Measurements from ENCODE around the gene RPL18. TPM values are rescaled to one million over a fixed set of nuclear protein-coding genes. Genes with fewer than 3 reads are reported as not detected.

Gene RPL18
- total and polyA plus RNA-seq, 2 experiments from 2014 or later = 1,898 to 2,011 TPM

- H3F3A ChIP-seq (replicated peaks; ENCODE audit: low read depth) = no peaks in the 10 kb centered on the region
- H3K36me3 ChIP-seq (ENCODE audit: insufficient read depth) = no peaks in the 10 kb centered on the region
- H3K4me2 ChIP-seq = no peak overlapping the region
- no peak for TF ChIP-seq POLR2AphosphoS5 (IDR thresholded peaks at IDR 0.05; ENCODE audit: low read depth)
- TF ChIP-seq ZNF114 (CRISPR knock-in tag; IDR thresholded peaks at IDR 0.05) = no peak
- TF ChIP-seq ETS1 (IDR thresholded peaks at IDR 0.05) = no peak
- TF ChIP-seq ZNF462 (CRISPR knock-in tag; IDR thresholded peaks at IDR 0.05) = no peak
- no peak for TF ChIP-seq STAT1 (IDR thresholded peaks at IDR 0.05; ENCODE audit: unreplicated experiment)
- no peak for TF ChIP-seq NANOG (IDR thresholded peaks at IDR 0.05; ENCODE audit: borderline replicate concordance)
- no peak for TF ChIP-seq EZH2phosphoT487 (IDR thresholded peaks at IDR 0.05; ENCODE audit: unreplicated experiment)
- no peak for TF ChIP-seq CREB1 (CRISPR knock-in tag; IDR thresholded peaks at IDR 0.05; ENCODE audit: low read depth)
- TF ChIP-seq ZNF331 (CRISPR knock-in tag; IDR thresholded peaks at IDR 0.05; ENCODE audit: low read depth) = no peak
- TF ChIP-seq EZH2 (IDR thresholded peaks at IDR 0.05; ENCODE audit: low read depth, unreplicated experiment) = no peak
- TF ChIP-seq REST (IDR thresholded peaks at IDR 0.05; ENCODE audit: unreplicated experiment) = no peak
- Mint-ChIP-seq H3K4me1 (no peaks in the 10 kb centered on the region), H3K9me3 (no peaks in the 10 kb centered on the region), H3K4me3 (no peak overlapping the region), H3K27ac (no peak overlapping the region), H3K27me3 (ENCODE audit: insufficient read depth, low read depth, poor library complexity) (peaks cover 5% of the 10 kb centered on the region), H3K36me3 (ENCODE audit: low read depth) (no peaks in the 10 kb centered on the region; the same call in 2 of the 3 replicates)
- no peak overlapping the region for H3K27ac ChIP-seq (ENCODE audit: low read depth)
- H3K4me3 ChIP-seq = no peak overlapping the region
- no peak overlapping the region for H2AFZ ChIP-seq
- H3K4me1 ChIP-seq (ENCODE audit: insufficient read depth) = no peaks in the 10 kb centered on the region
- H3K9me2 ChIP-seq (ENCODE audit: insufficient read depth) = no peaks in the 10 kb centered on the region
- ATAC-seq = no peak
- no peak for DNase-seq (ENCODE audit: low spot score)
- H3K27me3 ChIP-seq (ENCODE audit: insufficient read depth) = no peaks in the 10 kb centered on the region
- H4K20me1 ChIP-seq (replicated peaks; ENCODE audit: insufficient read depth) = no peaks in the 10 kb centered on the region
- H3K79me2 ChIP-seq (replicated peaks; ENCODE audit: insufficient read depth) = no peaks in the 10 kb centered on the region
These were observed 22.1 kb downstream of the RPL18 start for GRCh38 chr19:48596679-48597465.
